Measurements from ENCODE around the gene CHAT. TPM values are rescaled to one million over a fixed set of nuclear protein-coding genes. Genes with fewer than 3 reads are reported as not detected.
A peak's percentile ranks its signal among the peaks of the same experiment; 100 is the strongest.

Gene CHAT
- not detected for total RNA-seq
- polyA plus RNA-seq = not detected
- long read RNA-seq, donor 1 = 0 reads
- long read RNA-seq, donor 2 = 0 reads
- long read RNA-seq, donor 3 = 0 reads
- long read RNA-seq, donor 4 = 0 reads
- long read RNA-seq, donor 5 = 0 reads
- long read RNA-seq, donor 6 = 0 reads
- long read RNA-seq, donor 7 = 0 reads
- long read RNA-seq, donor 8 = 0 reads
- long read RNA-seq, donor 9 = 0 reads
- long read RNA-seq, donor 10 = 0 reads

- Histone ChIP-seq H3K36me3 (replicated peaks in 1 of 2) (no peaks in the 10 kb centered on the region), H3K4me3 (no peak within 1 kb of the TSS), H3K27ac (no peak within 1 kb of the TSS), H3K9me3 (replicated peaks in 1 of 3) (no peaks in the 10 kb centered on the region), H3K27me3 (peaks cover 75% of the 10 kb centered on the region), H3K4me1 (replicated peaks in 1 of 2) (peaks cover 0 to 9% of the 10 kb centered on the region in 2 donors)
- intact Hi-C loops (cut with DNase I) = no loop called here
- TF ChIP-seq POLR2A (IDR thresholded peaks at IDR 0.05) = no peak
- peak in 1 of 7 donors; percentile 8 for DNase-seq
- WGBS, 4 donors = 2 to 3% (median 2%) methylated on average over 9 to 10 of the region's 10 CpGs
These were observed at the start of gene CHAT for GRCh38 chr10:49613882-49614241. CHAT (plus strand) TSS chr10:49614037; CDS start chr10:49614190, 153 bp downstream.

- 78 to 93% (median 80%) methylated on average over 4 of the region's 4 CpGs for WGBS, 4 donors
- H3K27me3 ChIP-seq = no peaks in the 10 kb centered on the region
- no peak overlapping the region for H3K4me3 ChIP-seq
- no peaks in the 10 kb centered on the region for H3K36me3 ChIP-seq (replicated peaks in 1 of 2)
- no peaks in the 10 kb centered on the region for H3K4me1 ChIP-seq (replicated peaks in 1 of 2)
- intact Hi-C loops (cut with DNase I) = no loop called here
- TF ChIP-seq POLR2A (IDR thresholded peaks at IDR 0.05) = no peak
- no peak for TF ChIP-seq CTCF (IDR thresholded peaks at IDR 0.05)
- no peaks in the 10 kb centered on the region for H3K9me3 ChIP-seq (replicated peaks in 1 of 3)
- no peak for DNase-seq
- H3K27ac ChIP-seq = no peak overlapping the region
These were observed 49.3 kb upstream of the CHAT start for GRCh38 chr10:49564461-49565009.

GRCh38 chr10:49567810-49568209 lies 46.0 kb upstream of the CHAT start:
- DNase-seq = no peak
- no peak overlapping the region for H3K27ac ChIP-seq

GRCh38 chr10:49568235-49568634 lies 45.6 kb upstream of the CHAT start:
- intact Hi-C loops (cut with DNase I) = no loop called here
- WGBS, 4 donors = 37 to 76% (median 56%) methylated on average over 2 of the region's 2 CpGs
- no peaks in the 10 kb centered on the region for H3K27me3 ChIP-seq
- H3K4me3 ChIP-seq = no peak overlapping the region
- H3K27ac ChIP-seq = no peak overlapping the region
- no peaks in the 10 kb centered on the region for H3K36me3 ChIP-seq (replicated peaks in 1 of 2)
- TF ChIP-seq CTCF (IDR thresholded peaks at IDR 0.05) (no peak), POLR2A (IDR thresholded peaks at IDR 0.05) (no peak)
- H3K9me3 ChIP-seq (replicated peaks in 1 of 3) = no peaks in the 10 kb centered on the region
- DNase-seq = no peak
- H3K4me1 ChIP-seq (replicated peaks in 1 of 2) = no peaks in the 10 kb centered on the region

More at GRCh38 chr10:49567810-49568209, 46.0 kb upstream of the CHAT start:
- 73 to 79% (median 77%) methylated on average over 1 of the region's 1 CpG for WGBS, 4 donors
- Histone ChIP-seq H3K27me3 (no peaks in the 10 kb centered on the region), H3K4me1 (replicated peaks in 1 of 2) (no peaks in the 10 kb centered on the region), H3K9me3 (replicated peaks in 1 of 3) (no peaks in the 10 kb centered on the region), H3K36me3 (replicated peaks in 1 of 2) (no peaks in the 10 kb centered on the region), H3K4me3 (no peak overlapping the region)
- TF ChIP-seq POLR2A (IDR thresholded peaks at IDR 0.05) = no peak
- TF ChIP-seq CTCF (IDR thresholded peaks at IDR 0.05) = no peak
- intact Hi-C loops (cut with DNase I) = no loop called here

Measured in adrenal gland (tissue), 19 donors.